B cell (primary cell): ENCODE data around the gene NELL1.

Experiments used
- CTCF ChIP-seq: fragments of 200-600 bp; IDR thresholded peaks from one replicate; pipeline ENCODE4 v1.8.0; 2022; ENCODE audit warnings: antibody characterized with exemption, mild to moderate bottlenecking
- EZH2 ChIP-seq: IDR thresholded peaks from 2 replicates; pipeline ENCODE4 v1.6.1; 2012; ENCODE audit warnings: borderline replicate concordance, low read depth, mild to moderate bottlenecking, moderate library complexity, low read length; ENCODE audit not compliant: insufficient read depth, poor library complexity, severe bottlenecking

- TF ChIP-seq EZH2 (no peak), CTCF (no peak)
These were observed 593.6 kb downstream of the NELL1 start for GRCh38 chr11:21262992-21263391.
